Measurements from ENCODE around the gene SLC38A2. TPM values are rescaled to one million over a fixed set of nuclear protein-coding genes. Genes with fewer than 3 reads are reported as not detected.
"Not testable (repeated sequence)": the region's sequence is repeated elsewhere in the genome, so short reads cannot be mapped to it uniquely, and the experiment has no call there.

SLC38A2 gene
- total RNA-seq, 1 donor from 2014 or later = 384 TPM

DNA sequence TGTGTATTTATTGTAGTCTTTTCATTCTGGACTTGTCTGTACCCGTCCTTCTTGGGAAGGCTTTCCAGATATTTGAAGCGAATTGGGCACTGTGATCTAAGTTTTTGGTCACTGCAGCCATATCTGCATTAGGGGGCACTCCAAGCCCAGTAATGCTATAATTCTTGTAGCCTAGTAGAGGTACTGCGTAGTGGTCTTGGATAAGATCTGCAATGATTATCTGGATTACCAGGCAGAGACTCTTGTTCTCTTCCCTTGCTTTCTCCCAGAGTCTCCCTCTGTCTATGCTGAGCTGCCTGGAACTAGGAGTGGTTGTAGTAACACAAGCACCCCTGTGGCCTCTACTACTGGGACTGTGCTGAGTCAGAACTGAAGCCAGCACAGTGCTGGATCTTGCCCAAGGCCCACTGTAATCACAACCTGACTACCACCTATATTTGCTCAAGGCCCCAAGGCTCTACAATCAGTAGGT, 30.0 kb downstream of the SLC38A2 start:
- TF ChIP-seq, protein P1, sequence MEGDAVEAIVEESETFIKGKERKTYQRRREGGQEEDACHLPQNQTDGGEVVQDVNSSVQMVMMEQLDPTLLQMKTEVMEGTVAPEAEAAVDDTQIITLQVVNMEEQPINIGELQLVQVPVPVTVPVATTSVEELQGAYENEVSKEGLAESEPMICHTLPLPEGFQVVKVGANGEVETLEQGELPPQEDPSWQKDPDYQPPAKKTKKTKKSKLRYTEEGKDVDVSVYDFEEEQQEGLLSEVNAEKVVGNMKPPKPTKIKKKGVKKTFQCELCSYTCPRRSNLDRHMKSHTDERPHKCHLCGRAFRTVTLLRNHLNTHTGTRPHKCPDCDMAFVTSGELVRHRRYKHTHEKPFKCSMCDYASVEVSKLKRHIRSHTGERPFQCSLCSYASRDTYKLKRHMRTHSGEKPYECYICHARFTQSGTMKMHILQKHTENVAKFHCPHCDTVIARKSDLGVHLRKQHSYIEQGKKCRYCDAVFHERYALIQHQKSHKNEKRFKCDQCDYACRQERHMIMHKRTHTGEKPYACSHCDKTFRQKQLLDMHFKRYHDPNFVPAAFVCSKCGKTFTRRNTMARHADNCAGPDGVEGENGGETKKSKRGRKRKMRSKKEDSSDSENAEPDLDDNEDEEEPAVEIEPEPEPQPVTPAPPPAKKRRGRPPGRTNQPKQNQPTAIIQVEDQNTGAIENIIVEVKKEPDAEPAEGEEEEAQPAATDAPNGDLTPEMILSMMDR (IDR thresholded peaks at IDR 0.05) = peak; percentile 34 to 65 (median 59)
- Histone ChIP-seq H3K27me3 (no peaks in the 10 kb centered on the region), H3K27ac (peak overlapping the region; percentile 32 to 51), H3K36me3 (no peaks in the 10 kb centered on the region), H3K4me3 (no peak overlapping the region), H3K9me3 (no peaks in the 10 kb centered on the region), H3K4me1 (peaks cover 5% of the 10 kb centered on the region in 2 donors)
- DNase-seq (ENCODE audit: low spot score in 2 of 2) = peak in 1 of 2 donors; percentile 64
- intact Hi-C loops (cut with DNase I) = loop anchor here (2.0 kb wide), 1 partner anchor 592 kb away; no protein-coding TSS in a partner anchor

- Histone ChIP-seq H3K27me3 (no peaks in the 10 kb centered on the region), H3K36me3 (no peaks in the 10 kb centered on the region), H3K9me3 (no peaks in the 10 kb centered on the region), H3K4me1 (peaks cover 5% of the 10 kb centered on the region in 2 donors), H3K27ac (no peak overlapping the region), H3K4me3 (no peak overlapping the region)
- no peak for DNase-seq (ENCODE audit: low spot score in 2 of 2)
- TF ChIP-seq, protein P1 (IDR thresholded peaks at IDR 0.05) = no peak
- intact Hi-C loops (cut with DNase I) = no loop called here
Observed at GRCh38 chr12:46339051-46339450, 33.5 kb downstream of the SLC38A2 start.

DNA sequence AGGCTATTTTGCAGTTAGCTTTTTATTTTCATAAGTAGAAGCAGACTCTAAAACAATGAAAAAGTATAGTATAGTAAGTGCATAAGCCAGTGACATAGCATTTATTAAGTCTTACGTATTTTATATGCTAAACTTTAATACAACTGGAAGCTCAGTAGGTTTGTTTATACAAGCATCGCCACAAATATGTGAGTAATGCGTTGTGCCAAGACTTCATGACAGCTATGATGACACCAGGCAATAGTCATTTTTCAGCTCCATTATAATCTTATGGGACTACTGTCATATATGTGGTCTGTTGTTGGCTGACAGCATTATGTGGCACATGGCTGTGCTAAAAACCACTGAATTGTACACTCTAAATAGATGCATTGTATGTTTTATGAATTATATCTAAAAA, 40.3 kb downstream of the SLC38A2 start:
- DNase-seq (ENCODE audit: low spot score in 2 of 2) = no peak
- H3K4me1 ChIP-seq = no peaks in the 10 kb centered on the region
- TF ChIP-seq, protein P1 (IDR thresholded peaks at IDR 0.05) = no peak
- no peak overlapping the region for H3K27ac ChIP-seq
- H3K4me3 ChIP-seq = no peak overlapping the region
- H3K36me3 ChIP-seq = no peaks in the 10 kb centered on the region
- H3K27me3 ChIP-seq = no peaks in the 10 kb centered on the region
- peaks cover 0 to 14% of the 10 kb centered on the region in 2 donors for H3K9me3 ChIP-seq
- intact Hi-C loops (cut with DNase I) = no loop called here

- intact Hi-C loops (cut with DNase I); H3K4me1 ChIP-seq: not testable (repeated sequence)
Observed at GRCh38 chr12:46325075-46325474, 47.5 kb downstream of the SLC38A2 start.

GRCh38 chr12:46320731-46321130, 51.8 kb downstream of the SLC38A2 start:
- DNase-seq (ENCODE audit: low spot score in 2 of 2) = no peak
- Histone ChIP-seq H3K4me3 (no peak overlapping the region), H3K36me3 (no peaks in the 10 kb centered on the region), H3K4me1 (no peaks in the 10 kb centered on the region), H3K9me3 (peaks cover 0 to 11% of the 10 kb centered on the region in 2 donors), H3K27ac (no peak overlapping the region), H3K27me3 (no peaks in the 10 kb centered on the region)
- intact Hi-C loops (cut with DNase I) = no loop called here
- TF ChIP-seq, protein P1 (IDR thresholded peaks at IDR 0.05) = no peak

More at GRCh38 chr12:46325075-46325474, 47.5 kb downstream of the SLC38A2 start:
- not testable (repeated sequence) for H3K9me3 ChIP-seq; DNase-seq (ENCODE audit: low spot score in 2 of 2); H3K4me3 ChIP-seq; H3K27ac ChIP-seq; H3K27me3 ChIP-seq; H3K36me3 ChIP-seq

- Histone ChIP-seq H3K4me3 (no peak overlapping the region), H3K27ac (no peak overlapping the region)
- DNase-seq (ENCODE audit: low spot score in 2 of 2) = no peak
Observed at GRCh38 chr12:46318037-46318436, 54.5 kb downstream of the SLC38A2 start.

More at GRCh38 chr12:46318037-46318436, 54.5 kb downstream of the SLC38A2 start:
- H3K9me3 ChIP-seq = peaks cover 0 to 7% of the 10 kb centered on the region in 2 donors
- TF ChIP-seq, protein P1 (IDR thresholded peaks at IDR 0.05) = no peak
- intact Hi-C loops (cut with DNase I) = no loop called here
- H3K4me1 ChIP-seq = no peaks in the 10 kb centered on the region
- no peaks in the 10 kb centered on the region for H3K36me3 ChIP-seq
- H3K27me3 ChIP-seq = no peaks in the 10 kb centered on the region

Other genes with a start within 250 kb of the SLC38A2 start
- 12.8 TPM for gene SLC38A1, start 103.7 kb downstream of the SLC38A2 start, total RNA-seq